GM12878 (cell line): ENCODE measurements around the gene SBF1. TPM values are rescaled to one million over a fixed set of nuclear protein-coding genes. Genes with fewer than 3 reads are reported as not detected.
"Not testable (repeated sequence)": the region's sequence is repeated elsewhere in the genome, so short reads cannot be mapped to it uniquely, and the experiment has no call there.

Experiments
- ATAC-seq: fragments of 200-7000 bp; cut with Tn5 transposase; 3 replicates; pipeline ENCODE4 v1.9.1; 2020; ENCODE audit warnings: mild to moderate bottlenecking, moderate library complexity
- BruUV-seq: library from RNA; stranded (reverse); fragments of 400-500 nt; replicated peaks from 2 replicates; lab custom pipeline; 2021; lab: Mats Ljungman, UMichigan
- CTCF ChIA-PET: fragments of 300-600 bp; sonication (Branson Sonifier 250); formaldehyde crosslinking; extraction: SDS; loops from one replicate; lab custom pipeline; 2021; ENCODE audit warnings: inconsistent platforms; lab: Yijun Ruan, JAX
- POLR2A ChIA-PET: fragments of 350-600 bp; formaldehyde crosslinking; extraction: SDS; loops from one replicate; lab custom pipeline; 2021; ENCODE audit warnings: inconsistent platforms; lab: Charles Lee
- RAD21 ChIA-PET: fragments of 300-600 bp; sonication (Branson Sonifier 250); formaldehyde crosslinking; loops from one replicate; lab custom pipeline; 2023; ENCODE audit warnings: antibody characterized with exemption; ENCODE audit not compliant: unreplicated experiment; lab: Charles Lee
- SMC1A ChIA-PET: fragments of 300-600 bp; sonication (Branson Sonifier 250); formaldehyde crosslinking; loops from one replicate; lab custom pipeline; 2023; ENCODE audit not compliant: unreplicated experiment, uncharacterized antibody; lab: Charles Lee
- DNase-seq: peaks from one replicate; pipeline ENCODE4 v3.0.0-alpha.2; 2011; ENCODE audit warnings: low read depth, low spot score
- FAIRE-seq: peaks from 3 replicates; lab custom pipeline; 2011; peaks lifted over from hg19 to GRCh38; lab: Jason Lieb, UNC
- H2AFZ ChIP-seq: 2 replicates; pipeline ENCODE4 v1.6.0; 2011; ENCODE audit warnings: low read depth, low read length, control low read depth; ENCODE audit not compliant: control insufficient read depth
- H3K27ac ChIP-seq: 2 replicates; pipeline ENCODE4 v1.5.1; 2011; ENCODE audit warnings: control low read depth; ENCODE audit not compliant: control insufficient read depth, insufficient read depth
- H3K27me3 ChIP-seq, 2 experiments: replicated peaks in 1 of 2; 2 replicates each; pipeline versions ENCODE4 v1.6.0 to v1.6.1; 2011; ENCODE audit warnings: low read length in 1 of 2; ENCODE audit not compliant: control insufficient read depth in 2 of 2, insufficient read depth in 2 of 2
- H3K36me3 ChIP-seq, 2 experiments: 2 replicates each; pipeline ENCODE4 v1.5.1; 2011; ENCODE audit warnings: low read length in 1 of 2; ENCODE audit not compliant: control insufficient read depth in 2 of 2, insufficient read depth in 2 of 2
- H3K4me1 ChIP-seq: 2 replicates; pipeline ENCODE4 v1.6.1; 2011; ENCODE audit warnings: mild to moderate bottlenecking, low read length, moderate library complexity, mixed read lengths; ENCODE audit not compliant: control insufficient read depth, insufficient read depth
- H3K4me2 ChIP-seq: 2 replicates; pipeline ENCODE4 v1.6.0; 2011; ENCODE audit warnings: control low read depth; ENCODE audit not compliant: control insufficient read depth, insufficient read depth
- H3K4me3 ChIP-seq: fragments of 200-600 bp; sonication (generic); 2 replicates; pipeline ENCODE4 v1.5.1; 2016
- H3K79me2 ChIP-seq: 2 replicates; pipeline ENCODE4 v1.6.0; 2011; ENCODE audit warnings: low read length; ENCODE audit not compliant: control insufficient read depth, insufficient read depth
- H3K9ac ChIP-seq: 2 replicates; pipeline ENCODE4 v1.8.0; 2011; ENCODE audit warnings: low read length, control low read depth, mixed read lengths; ENCODE audit not compliant: control insufficient read depth, insufficient read depth
- H3K9me3 ChIP-seq: replicated peaks from 3 replicates; pipeline ENCODE4 v1.5.1; 2011; ENCODE audit warnings: mild to moderate bottlenecking, low read length; ENCODE audit not compliant: control insufficient read depth, insufficient read depth
- H4K20me1 ChIP-seq: 2 replicates; pipeline ENCODE4 v1.6.0; 2011; ENCODE audit not compliant: control insufficient read depth, insufficient read depth
- BRCA1 ChIP-seq: IDR thresholded peaks from 2 replicates; pipeline ENCODE4 v1.6.1; 2011; ENCODE audit warnings: low read depth, low read length, improper control_type of control experiment
- POLR2A ChIP-seq: IDR thresholded peaks from 2 replicates; pipeline ENCODE4 v1.6.1; 2011; ENCODE audit warnings: low read depth, mild to moderate bottlenecking, low read length
- WGBS: methylation state at CpG from one replicate; pipeline ENCODE4 v1.1.6; 2016; ENCODE audit warnings: low lambda C conversion rate; ENCODE audit not compliant: insufficient replicate concordance, insufficient coverage; ENCODE audit errors: missing lambda C conversion rate; 5-methylcytosine and 5-hydroxymethylcytosine counted together
- in situ Hi-C: fragments of 300-500 bp; cut with MboI; formaldehyde crosslinking; loops from 9 replicates; pipeline ENCODE4 v1.14.3; 2018; ENCODE audit warnings: mixed read lengths
- intact Hi-C: fragments of 100-400 bp; cut with micrococcal nuclease; formaldehyde crosslinking; loops from one replicate; pipeline ENCODE4 v1.14.2; 2022; ENCODE audit not compliant: unreplicated experiment
- polyA plus RNA-seq, 11 experiments: library from polyadenylated mRNA; depleted of rRNA in 4 of 11; unstranded in 6 of 11; stranded (reverse) in 5 of 11; fragments of >200 nt; fragmentation: Nextera tagmentation in 4 of 11; fragmentation: Illumina TruSeq in 1 of 11; extraction: Ambion mirVana in 4 of 11; extraction: Trizol in 1 of 11; gene quantifications; 1 replicate in 1 of 11; 2 replicates in 10 of 11; pipeline versions ENCODE4 v1.2.1 to v1.2.3, GENCODE V29; 2011 to 2016; ENCODE audit warnings: inconsistent platforms in 2 of 11, missing spikeins in 2 of 11, low read depth in 1 of 11
- total RNA-seq, 4 experiments: library from RNA; depleted of rRNA in 3 of 4; stranded (reverse); fragments of >200 nt in 3 of 4; fragmentation: Illumina TruSeq in 1 of 4; extraction: Trizol in 1 of 4; gene quantifications; 2 replicates each; pipeline versions ENCODE4 v1.2.1 to v1.2.3, GENCODE V29; 2013 to 2021

Gene SBF1
- total and polyA plus RNA-seq, 10 of the 15 experiments (the other 5 are each of a cell fraction or from before 2014, with no cell fraction given), result 0.23 to 95.0 (median 17.8) TPM

DNA sequence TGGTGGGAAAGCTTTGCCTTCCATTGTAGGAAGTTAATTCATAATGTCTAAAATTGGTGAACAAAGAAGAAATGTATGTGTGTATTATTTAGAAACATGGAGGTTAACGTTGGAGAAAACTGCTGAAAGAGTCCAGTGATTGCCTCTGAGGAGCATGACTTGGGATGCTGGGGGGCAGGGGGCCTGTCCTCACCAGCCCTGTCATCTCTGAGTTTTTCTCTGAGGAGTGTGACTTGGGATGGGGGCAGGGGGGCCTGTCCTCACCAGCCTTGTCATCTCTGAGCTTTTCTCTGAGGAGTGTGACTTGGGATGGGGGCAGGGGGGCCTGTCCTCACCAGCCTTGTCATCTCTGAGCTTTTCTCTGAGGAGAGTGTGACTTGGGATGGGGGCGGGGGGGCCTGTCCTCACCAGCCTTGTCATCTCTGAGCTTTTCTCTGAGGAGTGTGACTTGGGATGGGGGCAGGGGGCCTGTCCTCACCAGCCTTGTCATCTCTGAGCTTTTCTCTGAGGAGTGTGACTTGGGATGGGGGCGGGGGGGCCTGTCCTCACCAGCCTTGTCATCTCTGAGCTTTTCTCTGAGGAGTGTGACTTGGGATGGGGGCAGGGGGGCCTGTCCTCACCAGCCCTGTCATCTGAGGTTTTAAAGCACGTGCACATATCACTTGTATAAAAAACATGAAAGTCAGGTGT lies 77.3 kb downstream of the SBF1 start:
- H3K27ac ChIP-seq, CTCF ChIA-PET, POLR2A ChIA-PET, in situ Hi-C loops, H2AFZ ChIP-seq, H3K4me3 ChIP-seq, ATAC-seq, H3K9me3 ChIP-seq, DNase-seq, FAIRE-seq, H4K20me1 ChIP-seq, intact Hi-C loops, BruUV-seq, H3K9ac ChIP-seq, H3K4me2 ChIP-seq, H3K79me2 ChIP-seq, H3K27me3 ChIP-seq: not testable (repeated sequence)
- SMC1A ChIA-PET, result interaction anchor here (1.0 kb wide), 1 partner anchor 249 kb away, joined by 3 read pairs; no protein-coding TSS in a partner anchor
- WGBS, result 66% methylated on average over 3 of the region's 4 CpGs
- RAD21 ChIA-PET, result interaction anchor here (0.7 kb wide), 1 partner anchor 32 kb away, joined by 3 read pairs; no protein-coding TSS in a partner anchor
- Histone ChIP-seq H3K36me3 (peaks cover 10 to 12% of the 10 kb centered on the region in 2 experiments), H3K4me1 (peaks cover 12% of the 10 kb centered on the region)

GRCh38 chr22:50396751-50397370 lies 78.0 kb downstream of the SBF1 start:
- no peaks in the 10 kb centered on the region for H3K79me2 ChIP-seq
- DNase-seq (no peak), ATAC-seq (no peak)
- POLR2A ChIA-PET, result no interaction called here
- H3K36me3 ChIP-seq, result peaks cover 13 to 15% of the 10 kb centered on the region in 2 experiments
- RAD21 ChIA-PET, result no interaction called here
- SMC1A ChIA-PET, result no interaction called here
- H4K20me1 ChIP-seq, result no peaks in the 10 kb centered on the region; the same call in 1 of the 2 replicates
- no peak overlapping the region for H3K4me3 ChIP-seq
- CTCF ChIA-PET, result no interaction called here
- H3K9ac ChIP-seq, result no peak overlapping the region
- 0 out of 2 replicates have a peak, but pooled peaks have one; percentile 42 for TF ChIP-seq POLR2A
- TF ChIP-seq BRCA1, result no peak
- TF ChIP-seq, all 136 proteins: peak for 1
- WGBS, result 74% methylated on average over 6 of the region's 6 CpGs
- Histone ChIP-seq H3K9me3 (no peaks in the 10 kb centered on the region), H2AFZ (no peak overlapping the region), H3K27ac (no peak overlapping the region), H3K4me2 (no peak overlapping the region), H3K4me1 (peaks cover 12% of the 10 kb centered on the region), H3K27me3 (no peaks in the 10 kb centered on the region)
- BruUV-seq, result no TSS peak
- intact Hi-C loops, result no loop called here
- in situ Hi-C loops, result no loop called here
- FAIRE-seq, result no peak

Other genes with a start within 250 kb of the SBF1 start
Only the 7 nearest of the 20 such genes appear.
- gene ADM2, start 6.5 kb upstream of the SBF1 start, total RNA-seq (2014; rRNA removed), result 0.06 and 0.16 TPM in 2 replicates
- gene ADM2, start 6.5 kb upstream of the SBF1 start, total RNA-seq (2014; rRNA removed; fragmentation: Illumina TruSeq; extraction: Trizol), result 0.04 TPM in 1 of 2 replicates, not detected in the other
- gene ADM2, start 6.5 kb upstream of the SBF1 start, total RNA-seq (2021), result 0.31 and 0.48 TPM in 2 replicates
- 0.23 and 0.30 TPM in 2 replicates for gene ADM2, start 6.5 kb upstream of the SBF1 start, polyA plus RNA-seq (2011; rRNA removed)
- gene ADM2, start 6.5 kb upstream of the SBF1 start, polyA plus RNA-seq (2014; fragmentation: Illumina TruSeq; extraction: Trizol), result 0.04 TPM in 1 of 2 replicates, not detected in the other
- gene ADM2, start 6.5 kb upstream of the SBF1 start, polyA plus RNA-seq (2014; fragmentation: Nextera tagmentation; extraction: Ambion mirVana), result under 1 TPM in 1 of 2 experiments, not detected in 1; 0.02 TPM
- 0.14 and 0.33 TPM in 2 replicates for gene ADM2, start 6.5 kb upstream of the SBF1 start, polyA plus RNA-seq (2014; rRNA removed)
- gene ADM2, start 6.5 kb upstream of the SBF1 start, polyA plus RNA-seq (2016; fragmentation: Nextera tagmentation; extraction: Ambion mirVana), result under 1 TPM in 1 of 2 experiments, not detected in 1; 0.17 TPM
- gene MIOX, start 11.8 kb upstream of the SBF1 start, total RNA-seq (2014; rRNA removed), result not detected in 2 replicates
- not detected in 2 replicates for gene MIOX, start 11.8 kb upstream of the SBF1 start, total RNA-seq (2014; rRNA removed; fragmentation: Illumina TruSeq; extraction: Trizol)
- not detected in 2 replicates for gene MIOX, start 11.8 kb upstream of the SBF1 start, total RNA-seq (2021)
- 0.13 and 0.31 TPM in 2 replicates for gene MIOX, start 11.8 kb upstream of the SBF1 start, polyA plus RNA-seq (2011; rRNA removed)
- gene MIOX, start 11.8 kb upstream of the SBF1 start, polyA plus RNA-seq (2014; fragmentation: Illumina TruSeq; extraction: Trizol), result 0.10 TPM in 1 of 2 replicates, not detected in the other
- gene MIOX, start 11.8 kb upstream of the SBF1 start, polyA plus RNA-seq (2014; fragmentation: Nextera tagmentation; extraction: Ambion mirVana), result not detected
- gene MIOX, start 11.8 kb upstream of the SBF1 start, polyA plus RNA-seq (2014; rRNA removed), result 0.36 TPM in 1 of 2 replicates, not detected in the other
- not detected for gene MIOX, start 11.8 kb upstream of the SBF1 start, polyA plus RNA-seq (2016; fragmentation: Nextera tagmentation; extraction: Ambion mirVana)
- gene LMF2, start 32.7 kb upstream of the SBF1 start, total RNA-seq (2014; rRNA removed), result 32.2 and 34.9 TPM in 2 replicates
- 5.5 and 5.7 TPM in 2 replicates for gene LMF2, start 32.7 kb upstream of the SBF1 start, total RNA-seq (2014; rRNA removed; fragmentation: Illumina TruSeq; extraction: Trizol)
- gene LMF2, start 32.7 kb upstream of the SBF1 start, total RNA-seq (2021), result 54.7 and 57.5 TPM in 2 replicates
- 2.3 and 7.6 TPM in 2 replicates for gene LMF2, start 32.7 kb upstream of the SBF1 start, polyA plus RNA-seq (2011; rRNA removed)
- gene LMF2, start 32.7 kb upstream of the SBF1 start, polyA plus RNA-seq (2014; fragmentation: Illumina TruSeq; extraction: Trizol), result 0.44 and 3.4 TPM in 2 replicates
- under 1 TPM; 0.08 to 0.55 TPM for gene LMF2, start 32.7 kb upstream of the SBF1 start, polyA plus RNA-seq (2014; fragmentation: Nextera tagmentation; extraction: Ambion mirVana)
- 49.4 and 61.2 TPM in 2 replicates for gene LMF2, start 32.7 kb upstream of the SBF1 start, polyA plus RNA-seq (2014; rRNA removed)
- gene LMF2, start 32.7 kb upstream of the SBF1 start, polyA plus RNA-seq (2016; fragmentation: Nextera tagmentation; extraction: Ambion mirVana), result 10 to 100 TPM; 36.2 to 39.5 TPM
- 78.5 and 86.1 TPM in 2 replicates for gene NCAPH2, start 33.2 kb upstream of the SBF1 start, total RNA-seq (2014; rRNA removed)
- gene NCAPH2, start 33.2 kb upstream of the SBF1 start, total RNA-seq (2014; rRNA removed; fragmentation: Illumina TruSeq; extraction: Trizol), result 33.9 and 39.4 TPM in 2 replicates
- gene NCAPH2, start 33.2 kb upstream of the SBF1 start, total RNA-seq (2021), result 99.8 and 110 TPM in 2 replicates
- 18.4 and 31.9 TPM in 2 replicates for gene NCAPH2, start 33.2 kb upstream of the SBF1 start, polyA plus RNA-seq (2011; rRNA removed)
- gene NCAPH2, start 33.2 kb upstream of the SBF1 start, polyA plus RNA-seq (2014; fragmentation: Illumina TruSeq; extraction: Trizol), result 22.7 and 36.9 TPM in 2 replicates
- gene NCAPH2, start 33.2 kb upstream of the SBF1 start, polyA plus RNA-seq (2014; fragmentation: Nextera tagmentation; extraction: Ambion mirVana), result 10 to 100 TPM in 1 of 2 experiments, 1 to 10 TPM in 1; 5.0 to 16.9 TPM
- 80.3 and 84.2 TPM in 2 replicates for gene NCAPH2, start 33.2 kb upstream of the SBF1 start, polyA plus RNA-seq (2014; rRNA removed)
- 10 to 100 TPM; 81.7 to 85.8 TPM for gene NCAPH2, start 33.2 kb upstream of the SBF1 start, polyA plus RNA-seq (2016; fragmentation: Nextera tagmentation; extraction: Ambion mirVana)
- 2.8 and 4.4 TPM in 2 replicates for gene SCO2, start 50.6 kb upstream of the SBF1 start, total RNA-seq (2014; rRNA removed)
- gene SCO2, start 50.6 kb upstream of the SBF1 start, total RNA-seq (2014; rRNA removed; fragmentation: Illumina TruSeq; extraction: Trizol), result 0.32 and 0.36 TPM in 2 replicates
- gene SCO2, start 50.6 kb upstream of the SBF1 start, total RNA-seq (2021), result 6.4 and 16.0 TPM in 2 replicates
- 2.0 and 2.2 TPM in 2 replicates for gene SCO2, start 50.6 kb upstream of the SBF1 start, polyA plus RNA-seq (2011; rRNA removed)
- gene SCO2, start 50.6 kb upstream of the SBF1 start, polyA plus RNA-seq (2014; fragmentation: Illumina TruSeq; extraction: Trizol), result 0.18 TPM in 1 of 2 replicates, not detected in the other
- 1 to 10 TPM in 1 of 2 experiments, not detected in 1; 1.0 TPM for gene SCO2, start 50.6 kb upstream of the SBF1 start, polyA plus RNA-seq (2014; fragmentation: Nextera tagmentation; extraction: Ambion mirVana)
- gene SCO2, start 50.6 kb upstream of the SBF1 start, polyA plus RNA-seq (2014; rRNA removed), result 2.4 and 7.1 TPM in 2 replicates
- gene SCO2, start 50.6 kb upstream of the SBF1 start, polyA plus RNA-seq (2016; fragmentation: Nextera tagmentation; extraction: Ambion mirVana), result 10 to 100 TPM; 14.0 to 16.0 TPM
- 39.8 and 40.8 TPM in 2 replicates for gene TYMP, start 55.0 kb upstream of the SBF1 start, total RNA-seq (2014; rRNA removed)
- gene TYMP, start 55.0 kb upstream of the SBF1 start, total RNA-seq (2014; rRNA removed; fragmentation: Illumina TruSeq; extraction: Trizol), result 8.9 and 9.8 TPM in 2 replicates
- 53.2 and 53.9 TPM in 2 replicates for gene TYMP, start 55.0 kb upstream of the SBF1 start, total RNA-seq (2021)
- 8.8 and 21.0 TPM in 2 replicates for gene TYMP, start 55.0 kb upstream of the SBF1 start, polyA plus RNA-seq (2011; rRNA removed)
- 3.0 and 5.6 TPM in 2 replicates for gene TYMP, start 55.0 kb upstream of the SBF1 start, polyA plus RNA-seq (2014; fragmentation: Illumina TruSeq; extraction: Trizol)
- under 1 TPM; 0.42 to 0.91 TPM for gene TYMP, start 55.0 kb upstream of the SBF1 start, polyA plus RNA-seq (2014; fragmentation: Nextera tagmentation; extraction: Ambion mirVana)
- gene TYMP, start 55.0 kb upstream of the SBF1 start, polyA plus RNA-seq (2014; rRNA removed), result 55.7 and 57.8 TPM in 2 replicates
- gene TYMP, start 55.0 kb upstream of the SBF1 start, polyA plus RNA-seq (2016; fragmentation: Nextera tagmentation; extraction: Ambion mirVana), result 10 to 100 TPM; 28.3 to 37.7 TPM
- gene KLHDC7B, start 70.9 kb upstream of the SBF1 start, total RNA-seq (2014; rRNA removed), result 1.3 and 1.5 TPM in 2 replicates
- gene KLHDC7B, start 70.9 kb upstream of the SBF1 start, total RNA-seq (2014; rRNA removed; fragmentation: Illumina TruSeq; extraction: Trizol), result 0.32 and 0.63 TPM in 2 replicates
- gene KLHDC7B, start 70.9 kb upstream of the SBF1 start, total RNA-seq (2021), result 1.1 and 1.7 TPM in 2 replicates
- gene KLHDC7B, start 70.9 kb upstream of the SBF1 start, polyA plus RNA-seq (2011; rRNA removed), result not detected in 2 replicates
- 0.59 and 0.65 TPM in 2 replicates for gene KLHDC7B, start 70.9 kb upstream of the SBF1 start, polyA plus RNA-seq (2014; fragmentation: Illumina TruSeq; extraction: Trizol)
- gene KLHDC7B, start 70.9 kb upstream of the SBF1 start, polyA plus RNA-seq (2014; fragmentation: Nextera tagmentation; extraction: Ambion mirVana), result under 1 TPM in 1 of 2 experiments, not detected in 1; 0.05 TPM
- 1.8 and 2.2 TPM in 2 replicates for gene KLHDC7B, start 70.9 kb upstream of the SBF1 start, polyA plus RNA-seq (2014; rRNA removed)
- gene KLHDC7B, start 70.9 kb upstream of the SBF1 start, polyA plus RNA-seq (2016; fragmentation: Nextera tagmentation; extraction: Ambion mirVana), result 1 to 10 TPM in 1 of 2 experiments, under 1 TPM in 1; 0.72 to 1.1 TPM